Natural killer cell (primary cell): Measurements from ENCODE around the gene CERS6. TPM values are rescaled to one million over a fixed set of nuclear protein-coding genes. Genes with fewer than 3 reads are reported as not detected.

Experiments
- ATAC-seq, 3 donors: fragments of 150-1000 bp in 2 of 3; fragments of 200-7000 bp in 1 of 3; cut with Tn5 transposase; 1 replicate in 1 of 3; 2 replicates in 2 of 3; pipeline ENCODE4 v1.10.0; 2021; ENCODE audit warnings: mild to moderate bottlenecking in 2 of 3, moderate library complexity in 2 of 3
- DNase-seq, 2 donors: peaks; one replicate each; pipeline versions ENCODE4 v3.0.0 to v3.0.0-alpha.2; 2013 to 2021; ENCODE audit warnings: mixed read lengths in 1 of 2
- H3K27ac ChIP-seq: one replicate; pipeline ENCODE4 v1.5.1; 2013; ENCODE audit warnings: mild to moderate bottlenecking, low read length
- H3K27me3 ChIP-seq: one replicate; pipeline ENCODE4 v1.6.1; 2013; ENCODE audit warnings: low read length; ENCODE audit not compliant: control insufficient read depth, insufficient read depth
- H3K36me3 ChIP-seq: one replicate; pipeline ENCODE4 v1.6.1; 2013; ENCODE audit warnings: low read length; ENCODE audit not compliant: control insufficient read depth, insufficient read depth
- H3K4me1 ChIP-seq: one replicate; pipeline ENCODE4 v1.6.1; 2013; ENCODE audit warnings: low read length; ENCODE audit not compliant: control insufficient read depth, insufficient read depth
- H3K4me3 ChIP-seq: one replicate; pipeline ENCODE4 v1.5.1; 2013; ENCODE audit warnings: low read length
- H3K9me3 ChIP-seq: one replicate; pipeline ENCODE4 v1.6.1; 2013; ENCODE audit warnings: low read length; ENCODE audit not compliant: control insufficient read depth, insufficient read depth
- H3K27ac Mint-ChIP-seq, 2 donors: one replicate each; pipeline ENCODE4 v1.8.0; 2022; ENCODE audit warnings: mild to moderate bottlenecking in 2 of 2, mixed read lengths in 2 of 2, moderate library complexity in 1 of 2
- H3K27me3 Mint-ChIP-seq, 2 donors: one replicate each; pipeline ENCODE4 v1.8.0; 2022; ENCODE audit warnings: low read depth in 2 of 2, mixed read lengths in 2 of 2
- H3K36me3 Mint-ChIP-seq: one replicate; pipeline ENCODE4 v1.8.0; 2022; ENCODE audit warnings: mixed read lengths
- H3K4me1 Mint-ChIP-seq, 2 donors: one replicate each; pipeline ENCODE4 v1.8.0; 2022; ENCODE audit warnings: mixed read lengths in 2 of 2
- H3K4me3 Mint-ChIP-seq: one replicate; pipeline ENCODE4 v1.8.0; 2022; ENCODE audit warnings: mild to moderate bottlenecking, moderate library complexity, mixed read lengths
- H3K9me3 Mint-ChIP-seq, 2 donors: one replicate each; pipeline ENCODE4 v1.8.0; 2022; ENCODE audit warnings: mixed read lengths in 2 of 2
- WGBS: methylation state at CpG from one replicate; pipeline ENCODE4 v1.1.7; 2013; ENCODE audit warnings: missing lambda C conversion rate; ENCODE audit not compliant: insufficient coverage; 5-methylcytosine and 5-hydroxymethylcytosine counted together
- intact Hi-C: fragments of 100-400 bp; cut with micrococcal nuclease; formaldehyde crosslinking; loops from one replicate; pipeline ENCODE4 v1.14.2; 2022
- total RNA-seq, 4 donors: library from RNA; stranded (reverse); fragments of 120-200 nt in 1 of 4; gene quantifications; one replicate each; pipeline versions ENCODE4 v1.2.3 to v1.2.4, GENCODE V29; 2013 to 2022
- TF ChIP-seq, protein P1 (sequence below): fragments of 200-600 bp; IDR thresholded peaks from one replicate; pipeline ENCODE4 v1.8.0; 2022; ENCODE audit warnings: antibody characterized with exemption

The CERS6 gene
- total RNA-seq, 3 donors from 2014 or later (not counting 1 experiment from before 2014, with no cell fraction given), result 9.1 to 13.5 (median 11.8) TPM

GRCh38 chr2:168534926-168535325 is 78.9 kb downstream of the CERS6 start:
- Mint-ChIP-seq H3K9me3 (no peaks in the 10 kb centered on the region), H3K4me3 (no peak overlapping the region), H3K27me3 (no peaks in the 10 kb centered on the region), H3K4me1 (peaks cover 61 to 62% of the 10 kb centered on the region in 2 donors), H3K36me3 (peaks cover 6% of the 10 kb centered on the region), H3K27ac (no peak overlapping the region)
- Histone ChIP-seq H3K36me3 (no peaks in the 10 kb centered on the region), H3K4me3 (no peak overlapping the region), H3K27me3 (no peaks in the 10 kb centered on the region), H3K9me3 (peaks cover 6% of the 10 kb centered on the region), H3K27ac (no peak overlapping the region), H3K4me1 (peaks cover 9% of the 10 kb centered on the region)
- ATAC-seq (no peak), DNase-seq (no peak)
- intact Hi-C loops, result no loop called here
- TF ChIP-seq, protein P1, sequence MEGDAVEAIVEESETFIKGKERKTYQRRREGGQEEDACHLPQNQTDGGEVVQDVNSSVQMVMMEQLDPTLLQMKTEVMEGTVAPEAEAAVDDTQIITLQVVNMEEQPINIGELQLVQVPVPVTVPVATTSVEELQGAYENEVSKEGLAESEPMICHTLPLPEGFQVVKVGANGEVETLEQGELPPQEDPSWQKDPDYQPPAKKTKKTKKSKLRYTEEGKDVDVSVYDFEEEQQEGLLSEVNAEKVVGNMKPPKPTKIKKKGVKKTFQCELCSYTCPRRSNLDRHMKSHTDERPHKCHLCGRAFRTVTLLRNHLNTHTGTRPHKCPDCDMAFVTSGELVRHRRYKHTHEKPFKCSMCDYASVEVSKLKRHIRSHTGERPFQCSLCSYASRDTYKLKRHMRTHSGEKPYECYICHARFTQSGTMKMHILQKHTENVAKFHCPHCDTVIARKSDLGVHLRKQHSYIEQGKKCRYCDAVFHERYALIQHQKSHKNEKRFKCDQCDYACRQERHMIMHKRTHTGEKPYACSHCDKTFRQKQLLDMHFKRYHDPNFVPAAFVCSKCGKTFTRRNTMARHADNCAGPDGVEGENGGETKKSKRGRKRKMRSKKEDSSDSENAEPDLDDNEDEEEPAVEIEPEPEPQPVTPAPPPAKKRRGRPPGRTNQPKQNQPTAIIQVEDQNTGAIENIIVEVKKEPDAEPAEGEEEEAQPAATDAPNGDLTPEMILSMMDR, result no peak
- WGBS, result 98% methylated on average over 7 of the region's 7 CpGs

- Histone ChIP-seq H3K27ac (no peak overlapping the region), H3K36me3 (no peaks in the 10 kb centered on the region), H3K27me3 (no peaks in the 10 kb centered on the region), H3K4me1 (peaks cover 4% of the 10 kb centered on the region), H3K9me3 (peaks cover 9% of the 10 kb centered on the region), H3K4me3 (no peak overlapping the region)
- WGBS, result no CpG with 5 or more reads among the region's 2 CpGs
- H3K9me3 Mint-ChIP-seq, result peaks cover 4% of the 10 kb centered on the region in 2 donors
- H3K4me3 Mint-ChIP-seq, result no peak overlapping the region
- peaks cover 43 to 52% of the 10 kb centered on the region in 2 donors for H3K4me1 Mint-ChIP-seq
- TF ChIP-seq, protein P1, result no peak
- H3K27ac Mint-ChIP-seq, result peak overlapping the region; percentile 7 to 56
- intact Hi-C loops, result no loop called here
- ATAC-seq (peak; percentile 57 to 87 (median 78)), DNase-seq (no peak)
- peaks cover 27% of the 10 kb centered on the region for H3K36me3 Mint-ChIP-seq
- H3K27me3 Mint-ChIP-seq, result no peaks in the 10 kb centered on the region
Observed at GRCh38 chr2:168536925-168537466, 80.9 kb downstream of the CERS6 start.

DNA sequence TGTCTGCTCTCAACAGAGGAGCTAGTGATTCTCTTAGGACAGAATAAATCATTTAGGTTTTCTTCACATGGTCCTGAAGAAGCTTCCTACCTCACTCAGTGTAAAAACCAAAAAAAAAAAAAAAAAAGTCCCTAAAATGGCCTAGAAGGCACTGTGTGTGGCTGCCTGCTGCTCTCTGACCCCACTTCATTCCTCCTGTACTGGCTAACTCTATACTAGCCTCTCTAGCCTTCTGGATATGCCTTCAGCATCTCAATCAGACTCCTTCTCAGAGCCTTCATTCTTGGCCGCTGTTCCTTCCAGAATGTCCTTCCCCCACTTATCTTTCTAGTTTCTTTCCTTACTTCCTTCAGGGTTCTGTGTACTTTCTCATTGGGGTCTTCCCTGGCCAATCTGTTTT is 82.1 kb downstream of the CERS6 start:
- H3K27ac Mint-ChIP-seq, result peak overlapping the region; percentile 7 to 56
- H3K36me3 Mint-ChIP-seq, result peaks cover 29% of the 10 kb centered on the region
- H3K4me3 ChIP-seq, result no peak overlapping the region
- H3K27me3 Mint-ChIP-seq, result no peaks in the 10 kb centered on the region
- H3K36me3 ChIP-seq, result no peaks in the 10 kb centered on the region
- DNase-seq (no peak), ATAC-seq (no peak)
- H3K27ac ChIP-seq, result no peak overlapping the region
- peaks cover 36 to 53% of the 10 kb centered on the region in 2 donors for H3K4me1 Mint-ChIP-seq
- TF ChIP-seq, protein P1, result no peak
- 100% methylated on average over 1 of the region's 1 CpG for WGBS
- H3K4me1 ChIP-seq, result peaks cover 4% of the 10 kb centered on the region
- no peaks in the 10 kb centered on the region for H3K27me3 ChIP-seq
- no peak overlapping the region for H3K4me3 Mint-ChIP-seq
- peaks cover 9% of the 10 kb centered on the region for H3K9me3 ChIP-seq
- intact Hi-C loops, result no loop called here
- H3K9me3 Mint-ChIP-seq, result peaks cover 4% of the 10 kb centered on the region in 2 donors

DNA sequence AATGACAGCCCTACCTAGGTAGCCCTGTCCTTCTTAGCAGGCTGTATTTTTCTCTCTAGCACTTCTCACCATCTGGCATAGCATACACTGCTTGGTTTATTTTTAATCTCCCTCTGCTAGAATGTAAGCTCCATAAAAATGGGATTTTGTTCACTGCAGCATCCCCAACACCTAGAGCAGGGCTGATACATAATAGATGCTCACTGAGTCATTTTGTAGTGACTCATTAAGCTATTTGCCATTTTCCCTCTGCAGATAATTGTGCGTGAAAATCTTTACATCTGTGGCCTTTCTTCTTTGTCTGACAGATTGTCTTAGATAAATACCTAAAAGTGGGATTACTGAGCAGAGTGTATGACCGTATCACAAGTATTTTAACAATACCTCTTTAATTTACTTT is 82.5 kb downstream of the CERS6 start:
- Mint-ChIP-seq H3K9me3 (peaks cover 4% of the 10 kb centered on the region in 2 donors), H3K4me3 (no peak overlapping the region), H3K27ac (peak overlapping the region in 1 of 2 donors; percentile 7), H3K27me3 (no peaks in the 10 kb centered on the region), H3K4me1 (peaks cover 36 to 54% of the 10 kb centered on the region in 2 donors), H3K36me3 (peaks cover 29% of the 10 kb centered on the region)
- Histone ChIP-seq H3K36me3 (no peaks in the 10 kb centered on the region), H3K4me1 (peaks cover 4% of the 10 kb centered on the region), H3K27me3 (no peaks in the 10 kb centered on the region), H3K4me3 (no peak overlapping the region), H3K27ac (no peak overlapping the region), H3K9me3 (peaks cover 9% of the 10 kb centered on the region)
- intact Hi-C loops, result no loop called here
- DNase-seq, result no peak
- WGBS, result no CpG with 5 or more reads among the region's 2 CpGs
- ATAC-seq, result no peak
- TF ChIP-seq, protein P1, result no peak
